HG02885 (cell line): ENCODE measurements around the gene ADAMTS18.

Source experiments
- ATAC-seq: cut with Tn5 transposase; IDR thresholded peaks from one replicate; pipeline ENCODE4 v1.9.1; 2021; ENCODE audit warnings: mild to moderate bottlenecking; ENCODE audit not compliant: unreplicated experiment, poor library complexity

ADAMTS18 gene

DNA sequence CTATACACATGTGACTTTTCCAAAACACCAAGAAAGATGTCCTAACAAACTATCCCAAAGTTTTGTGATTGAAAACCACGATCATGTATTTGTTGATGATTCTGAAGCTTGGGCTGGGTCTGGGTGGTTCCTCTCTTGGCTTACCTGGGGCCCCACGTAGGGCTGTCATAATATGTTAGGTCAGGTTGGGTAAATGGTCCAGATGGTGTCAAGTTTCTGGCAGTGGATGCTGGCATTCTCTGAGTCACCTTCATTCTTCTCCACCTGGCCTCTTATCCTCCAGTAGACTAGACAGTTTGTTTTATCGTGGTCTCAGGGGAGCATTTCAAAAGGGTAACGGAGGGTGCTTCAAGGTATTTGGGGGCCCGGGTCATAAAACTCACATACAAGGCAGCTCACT is 196.2 kb downstream of the ADAMTS18 start:
- ATAC-seq = no peak

DNA sequence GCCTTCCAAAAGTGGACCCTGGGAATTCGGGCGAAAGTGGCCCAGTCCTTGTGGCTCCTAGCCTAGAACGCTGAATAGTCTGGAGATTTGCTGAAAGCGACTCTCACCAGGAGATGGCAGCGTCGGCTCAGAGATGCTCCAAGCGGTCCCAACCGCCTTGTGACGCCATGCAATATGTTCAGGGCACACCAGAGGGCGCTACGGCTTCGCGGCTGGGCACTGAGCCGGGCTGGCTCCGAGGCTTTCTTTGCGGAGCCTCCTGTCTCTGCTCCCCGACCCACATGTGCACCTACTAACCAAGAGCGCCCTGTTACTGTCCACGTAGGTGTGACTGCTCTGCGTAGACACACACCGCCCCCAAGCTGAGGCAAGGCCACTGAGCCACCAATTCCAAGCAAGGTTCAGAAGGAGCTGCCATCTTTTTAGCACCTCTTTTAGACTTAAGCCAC is 198.7 kb downstream of the ADAMTS18 start:
- ATAC-seq = peak; percentile 99

DNA sequence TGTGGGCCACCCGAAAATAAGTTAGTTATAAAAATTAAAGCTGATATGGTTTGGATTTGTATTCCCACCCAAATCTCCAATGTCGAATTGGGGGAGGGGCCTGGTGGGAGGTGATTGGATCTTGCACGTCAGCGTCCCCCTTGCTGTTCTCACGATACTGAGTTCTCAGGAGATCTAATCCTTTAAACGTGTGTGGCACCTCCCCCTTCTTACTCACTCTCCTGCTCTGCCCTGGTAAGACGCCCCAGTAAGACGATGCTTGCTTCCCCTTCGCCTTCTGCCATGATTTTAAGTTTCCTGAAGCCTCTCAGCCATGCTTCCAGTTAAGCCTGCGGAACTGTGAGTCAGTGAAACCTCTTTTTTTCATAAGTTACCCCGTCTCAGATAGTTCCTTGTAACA is 200.2 kb downstream of the ADAMTS18 start:
- no peak for ATAC-seq

DNA sequence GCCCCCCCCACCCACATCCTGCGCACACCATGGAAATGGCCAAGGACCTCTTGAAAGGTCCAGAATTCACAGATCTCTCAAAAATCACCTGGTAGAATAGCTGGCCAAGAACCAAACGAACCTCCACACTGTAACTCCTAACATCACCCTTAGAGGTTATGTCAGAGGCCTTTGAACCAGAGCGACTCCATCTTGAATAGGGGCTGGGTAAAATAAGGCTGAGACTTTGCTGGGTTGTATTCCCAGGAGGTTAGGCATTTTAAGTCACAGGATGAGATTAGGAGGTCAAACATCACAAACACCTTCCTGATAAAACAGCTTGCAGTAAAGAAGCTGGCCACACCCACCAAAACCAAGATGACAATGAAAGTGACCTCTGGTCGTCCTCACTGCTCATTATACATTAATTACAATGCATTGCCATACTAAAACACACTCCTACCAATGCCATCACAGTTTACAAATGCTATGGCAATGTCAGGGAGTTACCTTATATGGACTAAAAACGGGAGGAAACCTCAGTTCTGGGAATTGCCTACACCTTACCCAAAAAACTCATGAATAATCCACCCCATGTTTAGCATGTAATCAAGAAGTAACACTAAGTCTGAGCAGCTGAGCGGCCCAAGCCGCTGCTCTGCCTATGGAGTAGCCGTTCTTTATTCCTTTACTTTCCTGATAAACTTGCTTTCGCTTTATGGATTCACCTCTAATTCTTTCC is 200.9 kb downstream of the ADAMTS18 start:
- ATAC-seq = no peak
